Measurements from ENCODE around the gene KCNN3. TPM values are rescaled to one million over a fixed set of nuclear protein-coding genes. Genes with fewer than 3 reads are reported as not detected.

The KCNN3 gene
- total RNA-seq, 4 donors from 2014 or later = 3.6 to 17.0 (median 12.4) TPM

- no peak for TF ChIP-seq EP300 (IDR thresholded peaks at IDR 0.05)
- TF ChIP-seq POLR2AphosphoS5 (IDR thresholded peaks at IDR 0.05) = no peak
- no peak for TF ChIP-seq POLR2A (IDR thresholded peaks at IDR 0.05; ENCODE audit: low read depth)
- no peak for TF ChIP-seq CTCF (IDR thresholded peaks at IDR 0.05)
- H3K27ac ChIP-seq (replicated peaks in 1 of 4) = no peak overlapping the region
- WGBS = 98% methylated on average over 9 of the region's 9 CpGs
These were observed 10.8 kb downstream of the KCNN3 start for GRCh38 chr1:154859151-154859785.

GRCh38 chr1:154857441-154858215 lies 12.5 kb downstream of the KCNN3 start:
- no peak for DNase-seq (ENCODE audit: extremely low spot score)
- Histone ChIP-seq H3K27ac (replicated peaks in 1 of 4) (no peak overlapping the region), H3K4me3 (no peak overlapping the region), H3K27me3 (peaks cover 0 to 14% (median 0%) of the 10 kb centered on the region in 4 donors), H3K4me1 (peaks cover 0 to 15% (median 4%) of the 10 kb centered on the region in 4 donors), H3K36me3 (no peaks in the 10 kb centered on the region), H3K9me3 (no peaks in the 10 kb centered on the region)
- WGBS = 93% methylated on average over 11 of the region's 11 CpGs
- no peak for TF ChIP-seq EP300 (IDR thresholded peaks at IDR 0.05)
- TF ChIP-seq CTCF (IDR thresholded peaks at IDR 0.05) = no peak
- TF ChIP-seq POLR2A (IDR thresholded peaks at IDR 0.05; ENCODE audit: low read depth) = no peak
- no peak for TF ChIP-seq POLR2AphosphoS5 (IDR thresholded peaks at IDR 0.05)
- intact Hi-C loops (cut with DNase I) = no loop called here

More at GRCh38 chr1:154859151-154859785, 10.8 kb downstream of the KCNN3 start:
- intact Hi-C loops (cut with DNase I) = no loop called here
- H3K27me3 ChIP-seq = peaks cover 0 to 14% (median 0%) of the 10 kb centered on the region in 4 donors
- peaks cover 0 to 15% (median 4%) of the 10 kb centered on the region in 4 donors for H3K4me1 ChIP-seq
- H3K9me3 ChIP-seq = no peaks in the 10 kb centered on the region
- no peaks in the 10 kb centered on the region for H3K36me3 ChIP-seq
- DNase-seq (ENCODE audit: extremely low spot score) = no peak
- H3K4me3 ChIP-seq = no peak overlapping the region

GRCh38 chr1:154857022-154857421 lies 13.1 kb downstream of the KCNN3 start:
- peaks cover 0 to 15% (median 4%) of the 10 kb centered on the region in 4 donors for H3K4me1 ChIP-seq
- DNase-seq (ENCODE audit: extremely low spot score) = no peak
- no peak overlapping the region for H3K4me3 ChIP-seq
- intact Hi-C loops (cut with DNase I) = no loop called here
- H3K27me3 ChIP-seq = peaks cover 0 to 9% (median 0%) of the 10 kb centered on the region in 4 donors
- no peaks in the 10 kb centered on the region for H3K36me3 ChIP-seq
- no peak overlapping the region for H3K27ac ChIP-seq (replicated peaks in 1 of 4)
- WGBS = 94% methylated on average over 6 of the region's 6 CpGs
- H3K9me3 ChIP-seq = no peaks in the 10 kb centered on the region
- TF ChIP-seq POLR2A (IDR thresholded peaks at IDR 0.05; ENCODE audit: low read depth) (no peak), EP300 (IDR thresholded peaks at IDR 0.05) (no peak), CTCF (IDR thresholded peaks at IDR 0.05) (no peak)

- no peaks in the 10 kb centered on the region for H3K9me3 ChIP-seq
- no peak overlapping the region for H3K4me3 ChIP-seq
- H3K4me1 ChIP-seq = peaks cover 0 to 15% (median 4%) of the 10 kb centered on the region in 4 donors
- no peak for TF ChIP-seq POLR2A (IDR thresholded peaks at IDR 0.05; ENCODE audit: low read depth)
- TF ChIP-seq EP300 (IDR thresholded peaks at IDR 0.05) = no peak
- no peak for TF ChIP-seq POLR2AphosphoS5 (IDR thresholded peaks at IDR 0.05)
- no peak for TF ChIP-seq CTCF (IDR thresholded peaks at IDR 0.05)
- H3K36me3 ChIP-seq = no peaks in the 10 kb centered on the region
- no peak overlapping the region for H3K27ac ChIP-seq (replicated peaks in 1 of 4)
- peaks cover 0 to 4% (median 0%) of the 10 kb centered on the region in 4 donors for H3K27me3 ChIP-seq
- 97% methylated on average over 3 of the region's 3 CpGs for WGBS
- intact Hi-C loops (cut with DNase I) = no loop called here
- DNase-seq (ENCODE audit: extremely low spot score) = no peak
These were observed 13.5 kb downstream of the KCNN3 start for GRCh38 chr1:154856544-154856943.

All from esophagus muscularis mucosa (tissue), 4 donors.